ENCODE measurements around the gene CUEDC2.

CUEDC2 gene

DNA sequence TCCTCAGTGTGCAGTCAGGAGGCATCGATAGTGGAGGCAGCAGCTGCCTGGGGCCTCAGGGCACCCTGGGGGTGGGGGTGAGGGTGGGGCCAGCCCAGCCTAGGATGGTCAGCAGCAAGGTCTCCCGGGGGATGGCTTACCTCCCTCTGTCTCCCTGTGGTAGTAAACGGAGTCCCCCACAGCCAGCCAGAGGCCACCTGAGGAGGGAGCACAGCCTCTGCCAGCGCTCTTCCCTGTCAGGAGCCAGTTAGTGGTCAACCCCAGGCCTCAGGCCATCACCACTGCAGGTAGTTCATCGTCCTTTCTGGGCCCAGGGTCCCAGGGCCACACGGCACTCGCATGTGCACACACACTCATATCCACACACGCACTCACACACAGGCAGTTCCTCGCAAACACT, 48.0 kb upstream of the CUEDC2 start:
- POLR2A ChIA-PET: interaction anchor here (0.6 to 1.9 kb wide), 3 partner anchors 12 to 58 kb away, joined by 3 to 5 read pairs (median 4); no protein-coding TSS in a partner anchor
- peaks cover 17 to 72% of the 10 kb centered on the region in 2 experiments for H3K36me3 ChIP-seq (ENCODE audit: control insufficient read depth in 2 of 2, insufficient read depth in 1 of 2, low read length in 2 of 2)

More for the DNA sequence above, 48.0 kb upstream of the CUEDC2 start:
- CTCF ChIA-PET: interaction anchor here (0.8 to 3.0 kb wide), 6 partner anchors 29 to 312 kb away, joined by 3 to 26 read pairs (median 17); partner anchors contain the start of gene C10orf95
- no peaks in the 10 kb centered on the region for H3K4me1 ChIP-seq (ENCODE audit: control insufficient read depth, insufficient read depth, low read length)
- H3K4me3 ChIP-seq (ENCODE audit: low read depth, low read length): no peak overlapping the region
- no peaks in the 10 kb centered on the region for H3K9me3 ChIP-seq (ENCODE audit: control insufficient read depth, insufficient read depth, low read depth, low read length)
- H3K27ac ChIP-seq (ENCODE audit: extremely low read depth, low read depth, low read length): no peak overlapping the region
- TF ChIP-seq ZNF404 (tag by site-specific recombination; IDR thresholded peaks at IDR 0.05): no peak
- TF ChIP-seq KLF16 (tag by site-specific recombination; IDR thresholded peaks at IDR 0.05): no peak
- no peak for TF ChIP-seq ZSCAN4 (tag by site-specific recombination; IDR thresholded peaks at IDR 0.05)
- no peak for TF ChIP-seq ZNF776 (tag by site-specific recombination; IDR thresholded peaks at IDR 0.05; ENCODE audit: borderline replicate concordance)
- TF ChIP-seq HOXD13 (CRISPR knock-in tag; IDR thresholded peaks at IDR 0.05; ENCODE audit: borderline replicate concordance): no peak
- peak; percentile 66 for TF ChIP-seq GLIS1 (tag by site-specific recombination; IDR thresholded peaks at IDR 0.05)
- peak; percentile 84 for TF ChIP-seq ZIC2 (tag by site-specific recombination; IDR thresholded peaks at IDR 0.05)
- TF ChIP-seq, protein P1, sequence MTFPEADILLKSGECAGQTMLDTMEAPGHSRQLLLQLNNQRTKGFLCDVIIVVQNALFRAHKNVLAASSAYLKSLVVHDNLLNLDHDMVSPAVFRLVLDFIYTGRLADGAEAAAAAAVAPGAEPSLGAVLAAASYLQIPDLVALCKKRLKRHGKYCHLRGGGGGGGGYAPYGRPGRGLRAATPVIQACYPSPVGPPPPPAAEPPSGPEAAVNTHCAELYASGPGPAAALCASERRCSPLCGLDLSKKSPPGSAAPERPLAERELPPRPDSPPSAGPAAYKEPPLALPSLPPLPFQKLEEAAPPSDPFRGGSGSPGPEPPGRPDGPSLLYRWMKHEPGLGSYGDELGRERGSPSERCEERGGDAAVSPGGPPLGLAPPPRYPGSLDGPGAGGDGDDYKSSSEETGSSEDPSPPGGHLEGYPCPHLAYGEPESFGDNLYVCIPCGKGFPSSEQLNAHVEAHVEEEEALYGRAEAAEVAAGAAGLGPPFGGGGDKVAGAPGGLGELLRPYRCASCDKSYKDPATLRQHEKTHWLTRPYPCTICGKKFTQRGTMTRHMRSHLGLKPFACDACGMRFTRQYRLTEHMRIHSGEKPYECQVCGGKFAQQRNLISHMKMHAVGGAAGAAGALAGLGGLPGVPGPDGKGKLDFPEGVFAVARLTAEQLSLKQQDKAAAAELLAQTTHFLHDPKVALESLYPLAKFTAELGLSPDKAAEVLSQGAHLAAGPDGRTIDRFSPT (tag by site-specific recombination; IDR thresholded peaks at IDR 0.05): no peak
- TF ChIP-seq ZBTB20 (tag by site-specific recombination; IDR thresholded peaks at IDR 0.05): no peak
- no peak for TF ChIP-seq ZFP69B (tag by site-specific recombination; IDR thresholded peaks at IDR 0.05)
- TF ChIP-seq KLF8 (tag by site-specific recombination; IDR thresholded peaks at IDR 0.05): no peak
- TF ChIP-seq ZSCAN30 (tag by site-specific recombination; IDR thresholded peaks at IDR 0.05): no peak
- TF ChIP-seq, protein P2, sequence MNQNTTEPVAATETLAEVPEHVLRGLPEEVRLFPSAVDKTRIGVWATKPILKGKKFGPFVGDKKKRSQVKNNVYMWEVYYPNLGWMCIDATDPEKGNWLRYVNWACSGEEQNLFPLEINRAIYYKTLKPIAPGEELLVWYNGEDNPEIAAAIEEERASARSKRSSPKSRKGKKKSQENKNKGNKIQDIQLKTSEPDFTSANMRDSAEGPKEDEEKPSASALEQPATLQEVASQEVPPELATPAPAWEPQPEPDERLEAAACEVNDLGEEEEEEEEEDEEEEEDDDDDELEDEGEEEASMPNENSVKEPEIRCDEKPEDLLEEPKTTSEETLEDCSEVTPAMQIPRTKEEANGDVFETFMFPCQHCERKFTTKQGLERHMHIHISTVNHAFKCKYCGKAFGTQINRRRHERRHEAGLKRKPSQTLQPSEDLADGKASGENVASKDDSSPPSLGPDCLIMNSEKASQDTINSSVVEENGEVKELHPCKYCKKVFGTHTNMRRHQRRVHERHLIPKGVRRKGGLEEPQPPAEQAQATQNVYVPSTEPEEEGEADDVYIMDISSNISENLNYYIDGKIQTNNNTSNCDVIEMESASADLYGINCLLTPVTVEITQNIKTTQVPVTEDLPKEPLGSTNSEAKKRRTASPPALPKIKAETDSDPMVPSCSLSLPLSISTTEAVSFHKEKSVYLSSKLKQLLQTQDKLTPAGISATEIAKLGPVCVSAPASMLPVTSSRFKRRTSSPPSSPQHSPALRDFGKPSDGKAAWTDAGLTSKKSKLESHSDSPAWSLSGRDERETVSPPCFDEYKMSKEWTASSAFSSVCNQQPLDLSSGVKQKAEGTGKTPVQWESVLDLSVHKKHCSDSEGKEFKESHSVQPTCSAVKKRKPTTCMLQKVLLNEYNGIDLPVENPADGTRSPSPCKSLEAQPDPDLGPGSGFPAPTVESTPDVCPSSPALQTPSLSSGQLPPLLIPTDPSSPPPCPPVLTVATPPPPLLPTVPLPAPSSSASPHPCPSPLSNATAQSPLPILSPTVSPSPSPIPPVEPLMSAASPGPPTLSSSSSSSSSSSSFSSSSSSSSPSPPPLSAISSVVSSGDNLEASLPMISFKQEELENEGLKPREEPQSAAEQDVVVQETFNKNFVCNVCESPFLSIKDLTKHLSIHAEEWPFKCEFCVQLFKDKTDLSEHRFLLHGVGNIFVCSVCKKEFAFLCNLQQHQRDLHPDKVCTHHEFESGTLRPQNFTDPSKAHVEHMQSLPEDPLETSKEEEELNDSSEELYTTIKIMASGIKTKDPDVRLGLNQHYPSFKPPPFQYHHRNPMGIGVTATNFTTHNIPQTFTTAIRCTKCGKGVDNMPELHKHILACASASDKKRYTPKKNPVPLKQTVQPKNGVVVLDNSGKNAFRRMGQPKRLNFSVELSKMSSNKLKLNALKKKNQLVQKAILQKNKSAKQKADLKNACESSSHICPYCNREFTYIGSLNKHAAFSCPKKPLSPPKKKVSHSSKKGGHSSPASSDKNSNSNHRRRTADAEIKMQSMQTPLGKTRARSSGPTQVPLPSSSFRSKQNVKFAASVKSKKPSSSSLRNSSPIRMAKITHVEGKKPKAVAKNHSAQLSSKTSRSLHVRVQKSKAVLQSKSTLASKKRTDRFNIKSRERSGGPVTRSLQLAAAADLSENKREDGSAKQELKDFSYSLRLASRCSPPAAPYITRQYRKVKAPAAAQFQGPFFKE (tag by site-specific recombination; IDR thresholded peaks at IDR 0.05; ENCODE audit: borderline replicate concordance): no peak
- no peak for TF ChIP-seq ZSCAN5A (tag by site-specific recombination; IDR thresholded peaks at IDR 0.05)
- TF ChIP-seq ZNF48 (tag by site-specific recombination; IDR thresholded peaks at IDR 0.05): no peak
- no peak for TF ChIP-seq ZNF571 (tag by site-specific recombination; IDR thresholded peaks at IDR 0.05)
